PC-3 (cell line): ENCODE results near the gene PANK4. TPM values are rescaled to one million over a fixed set of nuclear protein-coding genes. Genes with fewer than 3 reads are reported as not detected.

Source experiments
- ATAC-seq: fragments of 200-7000 bp; cut with Tn5 transposase; 2 replicates; pipeline ENCODE4 v1.9.1; 2020; ENCODE audit warnings: mild to moderate bottlenecking, moderate library complexity
- BruUV-seq: library from RNA; stranded (reverse); fragments of 400-500 nt; replicated peaks from 2 replicates; lab custom pipeline; 2021; lab: Mats Ljungman, UMichigan
- CTCF ChIA-PET: fragments of 300-600 bp; sonication (Branson Sonifier 250); formaldehyde crosslinking; loops from one replicate; lab custom pipeline; 2022; ENCODE audit warnings: antibody characterized with exemption; lab: Charles Lee
- POLR2A ChIA-PET: fragments of 300-600 bp; sonication (Branson Sonifier 250); formaldehyde crosslinking; loops from one replicate; lab custom pipeline; 2022; ENCODE audit warnings: antibody characterized with exemption; ENCODE audit not compliant: unreplicated experiment; lab: Charles Lee
- DNase-seq: peaks from one replicate; pipeline ENCODE4 v3.0.0-alpha.2; 2015
- H2AFZ ChIP-seq: fragments of 300-600 bp; sonication (generic); 2 replicates; pipeline ENCODE4 v1.6.0; 2016; ENCODE audit warnings: antibody characterized with exemption, low read length
- H3F3A ChIP-seq: fragments of 300-600 bp; sonication (generic); one replicate; pipeline ENCODE4 v1.6.0; 2017; ENCODE audit warnings: antibody characterized with exemption, low read length, control low read depth, mild to moderate bottlenecking; ENCODE audit not compliant: unreplicated experiment
- H3K27ac ChIP-seq: fragments of 300-600 bp; sonication (generic); 2 replicates; pipeline ENCODE4 v1.5.1; 2016; ENCODE audit warnings: mild to moderate bottlenecking, low read length
- H3K27me3 ChIP-seq: fragments of 300-600 bp; sonication (generic); 2 replicates; pipeline ENCODE4 v1.6.1; 2016; ENCODE audit warnings: low read length, mixed read lengths
- H3K36me3 ChIP-seq: fragments of 300-600 bp; sonication (generic); 2 replicates; pipeline ENCODE4 v1.6.1; 2016; ENCODE audit warnings: low read depth, mixed run types, low read length, mixed read lengths
- H3K4me1 ChIP-seq: fragments of 300-600 bp; sonication (generic); 2 replicates; pipeline ENCODE4 v1.5.1; 2016; ENCODE audit warnings: low read length; ENCODE audit not compliant: insufficient read depth
- H3K4me2 ChIP-seq: fragments of 300-600 bp; sonication (generic); 2 replicates; pipeline ENCODE4 v1.6.0; 2016; ENCODE audit warnings: low read length
- H3K4me3 ChIP-seq: fragments of 300-600 bp; sonication (generic); 2 replicates; pipeline ENCODE4 v1.5.1; 2016; ENCODE audit warnings: mild to moderate bottlenecking, low read length, mixed read lengths
- H3K79me2 ChIP-seq: fragments of 300-600 bp; sonication (generic); 2 replicates; pipeline ENCODE4 v1.6.1; 2017; ENCODE audit warnings: low read length, mixed read lengths
- H3K9ac ChIP-seq: fragments of 300-600 bp; sonication (generic); 2 replicates; pipeline ENCODE4 v1.6.0; 2016; ENCODE audit warnings: mild to moderate bottlenecking, low read length
- H3K9me2 ChIP-seq: fragments of 300-600 bp; sonication (generic); replicated peaks from 2 replicates; pipeline ENCODE4 v1.6.1; 2016; ENCODE audit warnings: mixed run types, low read length, mixed read lengths
- H3K9me3 ChIP-seq: fragments of 300-600 bp; sonication (generic); 2 replicates; pipeline ENCODE4 v1.6.1; 2016; ENCODE audit warnings: low read length, mixed read lengths
- H4K20me1 ChIP-seq: fragments of 300-600 bp; sonication (generic); 2 replicates; pipeline ENCODE4 v1.6.1; 2016; ENCODE audit warnings: low read length, mixed read lengths
- CTCF ChIP-seq: fragments of 300-600 bp; sonication (generic); conservative IDR thresholded peaks from 2 replicates; pipeline ENCODE4 v1.5.1; 2017; ENCODE audit warnings: antibody characterized with exemption, low read depth, mild to moderate bottlenecking, low read length
- EZH2 ChIP-seq: fragments of 300-600 bp; sonication (generic); IDR thresholded peaks from one replicate; pipeline ENCODE4 v1.6.1; 2017; ENCODE audit warnings: antibody characterized with exemption, mild to moderate bottlenecking, low read length; ENCODE audit not compliant: unreplicated experiment
- EZH2phosphoT487 ChIP-seq: fragments of 300-600 bp; sonication (generic); IDR thresholded peaks from 2 replicates; pipeline ENCODE4 v1.6.1; 2018; ENCODE audit warnings: mild to moderate bottlenecking, antibody characterized with exemption, low read length, borderline replicate concordance
- intact Hi-C: fragments of 100-400 bp; cut with micrococcal nuclease; formaldehyde crosslinking; loops from 2 replicates; pipeline ENCODE4 v1.9.0; 2023
- total RNA-seq: library from RNA; depleted of rRNA; stranded (reverse); fragments of >200 nt; gene quantifications from 2 replicates; pipeline ENCODE4 v1.2.3, GENCODE V29; 2014

PANK4 gene
- total RNA-seq, 1 experiment from 2014 or later, result 69.4 TPM

- H3K9ac ChIP-seq, result no peak overlapping the region
- H3K27me3 ChIP-seq, result no peaks in the 10 kb centered on the region
- BruUV-seq, result no TSS peak
- no peaks in the 10 kb centered on the region for H3K9me2 ChIP-seq
- ATAC-seq, result no peak
- H4K20me1 ChIP-seq, result no peaks in the 10 kb centered on the region
- DNase-seq, result no peak
- H2AFZ ChIP-seq, result no peak overlapping the region
- CTCF ChIA-PET, result no interaction called here
- POLR2A ChIA-PET, result no interaction called here
- H3K9me3 ChIP-seq, result no peaks in the 10 kb centered on the region
- H3K4me1 ChIP-seq, result peaks cover 14% of the 10 kb centered on the region
- TF ChIP-seq EZH2phosphoT487, result no peak
- TF ChIP-seq EZH2, result no peak
- TF ChIP-seq CTCF, result no peak
- H3K36me3 ChIP-seq, result no peaks in the 10 kb centered on the region
- intact Hi-C loops, result no loop called here
- H3K4me3 ChIP-seq, result no peak overlapping the region
- no peaks in the 10 kb centered on the region for H3K79me2 ChIP-seq
- H3F3A ChIP-seq, result no peaks in the 10 kb centered on the region
- H3K4me2 ChIP-seq, result no peak overlapping the region
- no peak overlapping the region for H3K27ac ChIP-seq
Observed at GRCh38 chr1:2560299-2561073, 34.1 kb upstream of the PANK4 start.

- intact Hi-C loops, result no loop called here
- POLR2A ChIA-PET, result no interaction called here
- no peaks in the 10 kb centered on the region for H4K20me1 ChIP-seq
- H3K36me3 ChIP-seq, result no peaks in the 10 kb centered on the region
- H3K79me2 ChIP-seq, result no peaks in the 10 kb centered on the region
- no peak overlapping the region for H3K9ac ChIP-seq
- CTCF ChIA-PET, result no interaction called here
- DNase-seq (no peak), ATAC-seq (no peak)
- no peaks in the 10 kb centered on the region for H3K9me3 ChIP-seq
- no peaks in the 10 kb centered on the region for H3K27me3 ChIP-seq
- H3K9me2 ChIP-seq, result no peaks in the 10 kb centered on the region
- no peak overlapping the region for H2AFZ ChIP-seq
- H3K27ac ChIP-seq, result no peak overlapping the region
- no TSS peak for BruUV-seq
- H3F3A ChIP-seq, result no peaks in the 10 kb centered on the region
- no peak overlapping the region for H3K4me2 ChIP-seq
- H3K4me1 ChIP-seq, result peaks cover 15% of the 10 kb centered on the region
- TF ChIP-seq EZH2 (no peak), CTCF (no peak), EZH2phosphoT487 (no peak)
- H3K4me3 ChIP-seq, result no peak overlapping the region
Observed at GRCh38 chr1:2559509-2560298, 33.3 kb upstream of the PANK4 start.

GRCh38 chr1:2558861-2559260 is 32.5 kb upstream of the PANK4 start:
- Histone ChIP-seq H3F3A (no peaks in the 10 kb centered on the region), H3K9ac (no peak overlapping the region), H3K36me3 (no peaks in the 10 kb centered on the region), H3K4me3 (no peak overlapping the region), H3K4me1 (peaks cover 15% of the 10 kb centered on the region), H4K20me1 (no peaks in the 10 kb centered on the region), H3K4me2 (no peak overlapping the region), H3K9me2 (no peaks in the 10 kb centered on the region), H3K9me3 (no peaks in the 10 kb centered on the region), H2AFZ (no peak overlapping the region), H3K27ac (no peak overlapping the region), H3K79me2 (no peaks in the 10 kb centered on the region), H3K27me3 (no peaks in the 10 kb centered on the region)
- BruUV-seq, result no TSS peak
- ATAC-seq (no peak), DNase-seq (no peak)
- TF ChIP-seq EZH2phosphoT487 (no peak), EZH2 (no peak), CTCF (no peak)
- POLR2A ChIA-PET, result no interaction called here
- intact Hi-C loops, result no loop called here
- CTCF ChIA-PET, result no interaction called here
